ENCODE data around the gene KCNH6.

Gene KCNH6

GRCh38 chr17:63573634-63574033 lies 50.5 kb downstream of the KCNH6 start:
- no peak for TF ChIP-seq ZNF8 (CRISPR knock-in tag; IDR thresholded peaks at IDR 0.05)
- no peak for TF ChIP-seq ESRRG (CRISPR knock-in tag; IDR thresholded peaks at IDR 0.05)
- TF ChIP-seq CREB5 (CRISPR knock-in tag; IDR thresholded peaks at IDR 0.05; ENCODE audit: low read depth): no peak
- TF ChIP-seq BACH2 (CRISPR knock-in tag; IDR thresholded peaks at IDR 0.05; ENCODE audit: borderline replicate concordance): no peak
- TF ChIP-seq TCF4 (CRISPR knock-in tag; IDR thresholded peaks at IDR 0.05; ENCODE audit: borderline replicate concordance): no peak
- TF ChIP-seq CSDC2 (CRISPR knock-in tag; IDR thresholded peaks at IDR 0.05): no peak
- TF ChIP-seq RARB (CRISPR knock-in tag; IDR thresholded peaks at IDR 0.05): no peak
- TF ChIP-seq ZFP3 (CRISPR knock-in tag; IDR thresholded peaks at IDR 0.05): no peak
- no peak for TF ChIP-seq ZC3H10 (CRISPR knock-in tag; IDR thresholded peaks at IDR 0.05)
- no peak for TF ChIP-seq ARNTL (CRISPR knock-in tag; IDR thresholded peaks at IDR 0.05; ENCODE audit: borderline replicate concordance, low read depth)
- no peak for TF ChIP-seq PPARA (CRISPR knock-in tag; IDR thresholded peaks at IDR 0.05; ENCODE audit: borderline replicate concordance)
- ATAC-seq: peak; percentile 55

- TF ChIP-seq TOX (CRISPR knock-in tag; IDR thresholded peaks at IDR 0.05; ENCODE audit: borderline replicate concordance) (no peak), ZC3H10 (CRISPR knock-in tag; IDR thresholded peaks at IDR 0.05) (no peak), CSRNP3 (CRISPR knock-in tag; IDR thresholded peaks at IDR 0.05) (no peak), PATZ1 (CRISPR knock-in tag; IDR thresholded peaks at IDR 0.05; ENCODE audit: borderline replicate concordance) (no peak), ZNF8 (CRISPR knock-in tag; IDR thresholded peaks at IDR 0.05) (no peak), TCF4 (CRISPR knock-in tag; IDR thresholded peaks at IDR 0.05; ENCODE audit: borderline replicate concordance) (no peak), BACH2 (CRISPR knock-in tag; IDR thresholded peaks at IDR 0.05; ENCODE audit: borderline replicate concordance) (no peak)
- ATAC-seq: no peak
Observed at GRCh38 chr17:63578027-63578768, 55.0 kb downstream of the KCNH6 start.

- no peak for ATAC-seq
Observed at GRCh38 chr17:63578769-63579111, 55.6 kb downstream of the KCNH6 start.

More at GRCh38 chr17:63578769-63579111, 55.6 kb downstream of the KCNH6 start:
- no peak for TF ChIP-seq SNAI2 (CRISPR knock-in tag; IDR thresholded peaks at IDR 0.05)
- no peak for TF ChIP-seq PPARA (CRISPR knock-in tag; IDR thresholded peaks at IDR 0.05; ENCODE audit: borderline replicate concordance)
- TF ChIP-seq BACH2 (CRISPR knock-in tag; IDR thresholded peaks at IDR 0.05; ENCODE audit: borderline replicate concordance): no peak
- no peak for TF ChIP-seq ZNF70 (CRISPR knock-in tag; IDR thresholded peaks at IDR 0.05)
- TF ChIP-seq OSR1 (CRISPR knock-in tag; IDR thresholded peaks at IDR 0.05): no peak
- TF ChIP-seq ZFP3 (CRISPR knock-in tag; IDR thresholded peaks at IDR 0.05): no peak
- TF ChIP-seq TCF4 (CRISPR knock-in tag; IDR thresholded peaks at IDR 0.05; ENCODE audit: borderline replicate concordance): no peak
- no peak for TF ChIP-seq TOX (CRISPR knock-in tag; IDR thresholded peaks at IDR 0.05; ENCODE audit: borderline replicate concordance)
- no peak for TF ChIP-seq TSHZ2 (CRISPR knock-in tag; IDR thresholded peaks at IDR 0.05)
- no peak for TF ChIP-seq ISL1 (CRISPR knock-in tag; IDR thresholded peaks at IDR 0.05)

Measured in SK-N-SH treated with all-trans-retinoic acid at 6 μM for 48 hours (cell line).